ENCODE measurements around the gene GUCA1A.
"Not testable (repeated sequence)": the region's sequence is repeated elsewhere in the genome, so short reads cannot be mapped to it uniquely, and the experiment has no call there.

Gene GUCA1A

DNA sequence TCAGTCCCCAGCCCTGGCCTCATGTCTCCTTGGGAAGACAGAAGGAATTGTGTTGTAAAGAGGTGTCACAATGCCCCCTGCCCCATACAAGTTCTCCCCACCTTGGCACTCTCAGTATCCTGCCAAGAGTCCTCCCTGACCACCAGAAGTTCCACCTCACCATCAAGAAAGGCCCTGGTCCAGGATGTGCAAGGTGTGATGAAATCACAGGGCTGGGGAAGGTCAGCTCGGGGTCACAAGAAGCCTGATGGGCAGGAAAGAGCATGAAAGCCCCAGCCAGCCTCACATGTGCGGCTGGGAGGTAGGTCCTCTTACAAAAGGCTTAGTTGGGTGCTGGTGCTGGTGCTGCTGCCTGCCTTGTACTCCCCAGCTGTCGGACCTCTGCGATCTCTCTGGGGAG is 17.9 kb upstream of the GUCA1A start:
- no peak for TF ChIP-seq GATA1 (IDR thresholded peaks at IDR 0.05; ENCODE audit: low read depth, low read length)
- TF ChIP-seq POLR2A (IDR thresholded peaks at IDR 0.05; ENCODE audit: low read length): no peak
- DNase-seq: no peak

DNA sequence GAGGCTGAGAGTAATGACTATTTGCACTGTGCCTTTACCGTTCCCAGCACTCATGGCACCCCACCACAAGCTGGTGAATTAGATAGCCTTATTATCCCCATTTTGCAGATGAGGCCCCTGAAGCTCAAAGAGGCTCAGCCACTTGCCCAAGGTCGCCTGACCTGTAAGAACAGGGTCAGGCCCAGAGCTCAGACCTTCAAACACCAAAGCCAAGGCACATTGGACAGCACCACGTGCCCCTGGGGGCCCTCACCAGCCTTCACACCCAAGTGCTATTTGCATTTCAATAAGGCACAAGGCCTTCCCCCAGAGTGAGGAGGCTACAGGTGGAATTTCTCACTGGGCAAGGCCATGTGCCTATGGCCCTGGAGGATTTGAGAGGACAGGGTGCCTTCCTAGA is 16.5 kb upstream of the GUCA1A start:
- TF ChIP-seq POLR2A (IDR thresholded peaks at IDR 0.05; ENCODE audit: low read length): no peak
- TF ChIP-seq GATA1 (IDR thresholded peaks at IDR 0.05; ENCODE audit: low read depth, low read length): no peak
- no peak for DNase-seq

DNA sequence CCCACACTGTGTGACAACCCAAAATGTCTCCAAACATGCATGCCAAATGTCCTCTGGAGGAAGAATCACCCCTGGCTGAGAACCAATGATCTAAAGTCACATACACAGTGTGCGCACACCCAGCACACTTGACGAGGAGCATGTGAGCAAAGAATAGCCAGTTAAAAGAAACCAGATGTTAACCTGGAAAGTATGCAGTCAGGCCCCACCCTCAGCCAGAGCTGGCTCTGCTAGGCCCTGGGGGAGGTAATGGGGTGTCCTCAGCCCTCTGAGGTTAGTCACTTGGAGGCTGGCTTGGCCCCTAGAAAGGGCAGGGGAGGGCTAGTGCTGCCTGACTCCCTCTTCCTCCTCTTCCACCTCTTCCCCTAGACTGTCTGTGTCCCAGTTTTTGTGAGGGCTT is 15.2 kb upstream of the GUCA1A start:
- DNase-seq: no peak
- no peak for TF ChIP-seq GATA1 (IDR thresholded peaks at IDR 0.05; ENCODE audit: low read depth, low read length)
- TF ChIP-seq POLR2A (IDR thresholded peaks at IDR 0.05; ENCODE audit: low read length): no peak

DNA sequence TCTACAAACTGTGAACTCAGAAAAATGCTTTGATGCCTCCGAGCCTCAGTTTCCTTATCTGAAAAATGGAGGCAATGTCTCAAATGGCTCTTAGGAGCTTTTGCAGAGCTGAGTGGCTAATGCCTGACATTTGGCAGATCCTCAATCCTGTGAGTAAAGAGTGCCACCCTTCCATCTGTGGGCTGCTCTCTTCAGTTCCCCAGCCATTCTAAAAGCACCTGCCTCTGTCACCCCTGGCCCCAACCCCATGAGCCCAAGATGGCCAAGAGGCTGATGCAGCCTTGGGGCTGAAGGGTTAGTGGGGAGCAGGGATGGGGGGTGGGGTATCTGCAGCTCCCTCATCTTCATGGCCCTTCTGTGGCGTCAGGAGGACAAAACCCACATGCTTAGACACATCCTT is 14.5 kb upstream of the GUCA1A start:
- no peak for DNase-seq
- TF ChIP-seq POLR2A (IDR thresholded peaks at IDR 0.05; ENCODE audit: low read length) (no peak), GATA1 (IDR thresholded peaks at IDR 0.05; ENCODE audit: low read depth, low read length) (no peak)

DNA sequence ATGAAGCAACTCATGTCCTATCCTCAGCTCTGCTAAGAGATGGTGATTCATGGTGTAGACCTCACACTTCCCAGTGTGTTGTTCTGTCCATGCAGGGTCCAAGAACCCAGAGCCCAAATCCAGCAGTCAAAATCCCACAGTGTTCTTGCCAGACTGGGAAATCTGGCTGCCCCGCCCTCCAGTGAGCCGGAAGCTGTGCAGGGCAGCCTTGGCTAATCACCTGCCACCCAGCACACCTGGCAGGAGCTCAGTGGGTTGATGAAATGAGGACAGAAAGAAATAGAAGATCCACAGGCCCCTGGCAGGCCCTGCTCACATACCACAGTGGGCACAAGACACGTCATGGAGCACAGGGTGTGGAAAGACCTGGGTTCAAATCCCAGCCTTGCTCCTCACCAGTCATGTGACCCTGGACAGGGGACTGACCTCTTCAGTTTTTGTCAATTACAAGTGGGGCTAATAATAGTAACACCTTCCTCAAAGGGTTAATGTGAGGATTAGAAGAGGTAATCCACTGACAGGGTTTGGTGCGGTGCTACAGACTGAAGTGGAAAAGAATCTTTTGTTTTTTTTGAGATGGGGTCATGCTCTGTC is 13.6 kb upstream of the GUCA1A start:
- TF ChIP-seq GATA1 (IDR thresholded peaks at IDR 0.05; ENCODE audit: low read depth, low read length) (no peak), POLR2A (IDR thresholded peaks at IDR 0.05; ENCODE audit: low read length) (no peak)
- no peak for DNase-seq

DNA sequence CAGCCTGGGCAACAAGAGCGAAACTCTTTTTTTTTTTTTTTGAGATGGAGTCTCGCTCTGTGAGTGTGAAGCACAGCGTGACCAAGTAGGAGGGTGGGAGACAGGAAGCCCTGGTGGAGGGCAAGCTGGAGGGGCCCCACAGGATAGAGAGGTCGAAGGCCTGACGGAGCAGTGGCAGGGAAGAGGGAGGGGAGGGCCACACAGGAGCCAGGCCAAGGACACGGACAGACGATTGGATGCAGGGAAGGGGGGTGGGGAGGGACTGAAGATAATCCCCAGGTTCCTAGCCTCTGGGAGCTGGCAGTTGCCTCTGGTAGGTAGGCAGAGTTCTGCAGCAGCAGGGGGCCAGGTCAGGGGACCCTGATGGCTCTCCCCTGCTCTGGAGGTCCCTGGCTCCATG is 10.8 kb upstream of the GUCA1A start:
- DNase-seq: no peak
- TF ChIP-seq GATA1 (IDR thresholded peaks at IDR 0.05; ENCODE audit: low read depth, low read length): no peak
- TF ChIP-seq POLR2A (IDR thresholded peaks at IDR 0.05; ENCODE audit: low read length): no peak

DNA sequence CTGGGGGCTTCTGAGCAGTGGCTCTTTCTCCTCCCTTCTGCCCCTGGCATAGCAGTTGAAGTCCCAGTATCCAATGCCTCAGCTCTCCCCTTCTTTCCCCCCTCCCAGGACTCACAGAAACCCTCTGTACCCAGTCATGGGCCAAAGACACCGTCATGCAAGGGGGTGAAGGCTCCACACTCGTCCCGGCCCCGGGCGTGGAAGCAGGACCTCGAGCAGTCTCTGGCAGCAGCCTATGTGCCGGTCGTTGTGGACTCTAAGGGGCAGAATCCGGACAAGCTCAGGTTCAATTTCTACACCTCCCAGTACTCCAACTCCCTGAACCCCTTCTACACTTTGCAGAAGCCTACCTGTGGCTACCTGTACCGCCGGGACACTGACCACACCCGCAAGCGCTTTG is 10.4 kb upstream of the GUCA1A start:
- TF ChIP-seq POLR2A (IDR thresholded peaks at IDR 0.05; ENCODE audit: low read length): no peak
- TF ChIP-seq GATA1 (IDR thresholded peaks at IDR 0.05; ENCODE audit: low read depth, low read length): no peak
- no peak for DNase-seq

DNA sequence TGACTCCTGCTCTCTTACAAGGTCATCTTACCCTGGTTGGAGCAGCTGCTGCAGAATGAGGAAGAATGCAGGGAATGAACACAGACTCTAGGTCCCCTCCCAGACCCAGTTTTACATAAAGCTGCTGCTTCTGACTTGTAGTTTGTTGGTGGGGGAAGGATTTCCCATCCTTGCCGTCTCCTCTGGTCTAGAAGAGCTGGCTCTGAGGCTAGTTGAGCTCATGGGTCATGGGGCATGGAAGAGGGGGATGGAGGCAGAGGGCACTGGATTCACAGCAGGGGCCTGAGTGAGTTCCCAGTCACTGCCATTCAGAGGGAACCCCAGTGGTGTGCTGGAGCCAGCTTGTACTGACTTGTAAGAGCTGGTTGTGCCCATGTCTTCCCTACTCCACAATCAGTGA is 9.2 kb upstream of the GUCA1A start:
- DNase-seq: no peak
- TF ChIP-seq GATA1 (IDR thresholded peaks at IDR 0.05; ENCODE audit: low read depth, low read length) (no peak), POLR2A (IDR thresholded peaks at IDR 0.05; ENCODE audit: low read length) (no peak)

DNA sequence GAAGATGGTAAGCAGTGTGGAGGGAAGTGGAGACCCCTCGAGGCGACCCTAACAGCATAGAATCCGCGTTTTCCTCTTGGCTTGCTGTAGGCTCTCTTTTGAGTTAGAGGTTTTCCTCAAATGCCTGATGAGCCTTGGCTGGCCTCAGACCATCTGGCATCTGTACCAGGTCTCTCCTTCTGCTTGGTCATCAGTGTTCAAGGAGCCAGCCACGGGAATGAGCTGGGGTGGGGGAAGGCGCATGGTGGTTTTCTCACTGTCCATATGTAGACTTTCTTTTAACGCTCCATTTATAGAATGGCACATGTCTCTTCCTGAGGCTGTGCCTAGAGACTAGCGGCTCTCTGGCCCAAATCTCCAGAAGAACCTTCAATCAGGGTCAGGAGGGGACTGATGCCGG is 8.1 kb upstream of the GUCA1A start:
- DNase-seq: no peak
- TF ChIP-seq POLR2A (IDR thresholded peaks at IDR 0.05; ENCODE audit: low read length) (no peak), GATA1 (IDR thresholded peaks at IDR 0.05; ENCODE audit: low read depth, low read length) (no peak)

DNA sequence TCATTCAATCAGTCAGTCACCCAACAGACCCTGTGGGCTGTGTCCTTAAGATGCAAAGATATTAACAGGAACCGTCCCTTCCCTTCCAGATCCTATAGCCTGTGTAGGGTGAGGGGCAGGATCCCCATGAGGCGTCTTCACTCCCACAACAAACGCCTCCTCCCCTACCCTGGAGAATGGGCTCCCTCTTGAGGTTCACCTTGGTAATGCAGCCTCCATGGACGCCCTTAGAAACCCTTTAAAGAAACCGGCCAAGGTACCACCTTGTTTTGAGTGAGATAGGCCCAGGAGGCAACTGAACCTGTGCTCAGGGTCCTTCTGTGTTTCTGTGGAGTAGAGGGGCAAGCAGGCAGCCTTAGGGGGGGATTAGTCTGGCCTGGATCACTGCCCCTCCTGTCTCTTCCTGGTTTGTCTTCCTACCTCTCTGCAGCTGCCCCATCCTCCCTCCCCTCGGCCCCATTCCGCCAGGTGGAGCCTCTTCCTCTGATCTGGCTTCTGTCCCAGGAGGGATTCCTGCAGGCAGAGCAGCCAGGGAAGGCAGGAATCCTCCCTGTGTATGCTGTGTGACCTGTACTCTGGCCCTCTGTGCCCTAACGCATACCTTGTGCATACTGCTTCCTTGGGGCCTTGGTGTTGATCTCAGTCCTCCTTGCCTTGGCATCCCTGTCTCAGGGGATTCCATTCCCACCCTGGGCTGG is 6.6 kb upstream of the GUCA1A start:
- DNase-seq: peak; percentile 66 to 84
- TF ChIP-seq GATA1 (IDR thresholded peaks at IDR 0.05; ENCODE audit: low read depth, low read length) (no peak), POLR2A (IDR thresholded peaks at IDR 0.05; ENCODE audit: low read length) (no peak)

DNA sequence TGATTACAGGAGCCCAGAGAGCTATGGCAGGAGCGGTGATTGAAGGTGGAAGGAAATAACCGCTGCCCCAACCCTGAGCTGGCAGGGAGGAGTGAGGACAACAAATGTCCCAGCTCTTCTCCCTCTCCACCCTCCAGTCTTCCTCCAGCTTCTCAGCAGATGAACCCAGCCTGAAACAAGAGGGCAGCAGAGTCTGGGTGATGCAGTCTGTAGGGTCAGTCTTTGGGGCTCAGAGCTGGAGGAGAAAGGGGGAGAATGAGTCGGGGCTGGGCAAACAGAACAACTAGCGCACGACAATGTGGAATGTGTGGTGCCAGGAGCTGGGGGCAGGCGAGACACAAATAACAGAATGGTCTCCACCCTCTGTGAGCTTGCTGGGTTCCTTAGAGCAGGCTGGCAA is 4.5 kb upstream of the GUCA1A start:
- DNase-seq: no peak
- TF ChIP-seq GATA1 (IDR thresholded peaks at IDR 0.05; ENCODE audit: low read depth, low read length): no peak
- TF ChIP-seq POLR2A (IDR thresholded peaks at IDR 0.05; ENCODE audit: low read length): no peak

DNA sequence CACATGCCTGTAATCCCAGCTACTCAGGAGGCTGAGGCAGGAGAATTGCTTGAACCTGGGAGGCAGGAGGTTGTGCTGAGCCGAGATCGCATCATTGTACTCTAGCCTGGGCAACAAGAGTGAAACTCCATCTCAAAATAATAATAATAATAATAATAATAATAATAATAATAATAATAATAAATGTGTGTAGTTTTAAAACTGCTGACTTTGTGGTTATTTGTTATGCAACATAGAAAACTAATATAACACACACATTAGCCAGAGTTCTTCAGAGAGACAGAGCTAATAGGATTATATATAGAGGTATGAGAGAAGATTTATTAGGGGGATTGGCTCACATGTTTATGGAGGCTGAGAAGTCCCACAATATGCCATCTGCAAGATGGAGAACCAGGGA is 3.4 kb upstream of the GUCA1A start:
- DNase-seq: not testable (repeated sequence)

DNA sequence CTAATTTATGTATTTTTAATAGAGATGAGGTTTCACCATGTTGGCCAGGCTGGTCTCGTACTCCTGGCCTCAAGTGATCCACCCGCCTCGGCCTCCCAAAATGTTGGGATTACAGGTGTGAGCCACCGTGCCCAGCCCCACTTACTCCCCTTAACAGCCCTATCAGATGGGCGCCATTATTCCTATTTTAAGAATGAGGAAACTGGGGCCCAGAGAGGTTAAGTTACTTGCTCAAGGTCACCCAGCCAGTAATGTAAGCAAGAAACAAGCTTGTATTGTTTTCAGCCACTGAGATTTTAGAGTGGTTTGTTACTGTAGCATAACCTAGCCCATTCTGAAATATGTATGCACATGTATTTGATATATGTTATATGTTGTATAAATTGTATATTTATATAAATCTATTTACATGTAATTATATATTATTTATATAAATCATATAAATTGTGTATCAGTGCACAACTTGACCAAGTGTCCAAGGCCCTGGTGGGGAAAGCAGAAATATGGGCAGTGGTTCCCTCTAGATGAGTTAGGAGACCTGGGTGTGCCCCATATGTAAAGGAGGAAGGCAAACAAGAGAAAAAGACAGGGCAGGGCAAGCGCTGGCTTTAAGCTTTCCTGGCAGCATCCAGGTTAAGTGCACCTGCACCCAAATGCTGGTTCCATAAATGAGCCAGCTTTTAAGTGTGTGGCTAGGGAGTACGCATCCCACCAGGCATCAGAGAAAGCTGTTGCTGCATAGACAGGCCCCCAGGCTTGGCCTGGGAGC is 1.2 kb upstream of the GUCA1A start:
- no peak for TF ChIP-seq GATA1 (IDR thresholded peaks at IDR 0.05; ENCODE audit: low read depth, low read length)
- no peak for TF ChIP-seq POLR2A (IDR thresholded peaks at IDR 0.05; ENCODE audit: low read length)

DNA sequence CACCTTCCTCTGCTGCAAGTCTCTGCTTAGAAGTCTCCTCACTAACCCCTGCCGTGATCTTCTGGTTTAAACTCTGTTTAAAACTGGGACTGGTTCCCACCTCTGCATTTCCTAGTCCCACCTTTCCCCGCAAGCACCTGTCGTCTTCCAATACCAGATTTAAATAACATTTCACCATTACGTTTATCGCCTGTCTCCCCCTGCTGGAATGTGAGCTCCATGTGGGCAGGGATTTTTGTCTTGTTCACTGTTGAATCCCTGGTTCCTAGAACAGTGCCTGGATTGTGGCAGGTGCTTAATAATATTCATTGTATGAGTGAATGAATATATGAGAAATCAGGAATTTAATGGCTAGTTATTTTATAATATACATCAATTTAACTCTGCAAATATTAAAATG is 2.7 kb downstream of the GUCA1A start:
- DNase-seq: peak in 1 of 2 experiments; percentile 14
- TF ChIP-seq GATA1 (IDR thresholded peaks at IDR 0.05; ENCODE audit: low read depth, low read length): no peak
- TF ChIP-seq POLR2A (IDR thresholded peaks at IDR 0.05; ENCODE audit: low read length): no peak

More for the DNA sequence above, 1.2 kb upstream of the GUCA1A start:
- no peak for DNase-seq

DNA sequence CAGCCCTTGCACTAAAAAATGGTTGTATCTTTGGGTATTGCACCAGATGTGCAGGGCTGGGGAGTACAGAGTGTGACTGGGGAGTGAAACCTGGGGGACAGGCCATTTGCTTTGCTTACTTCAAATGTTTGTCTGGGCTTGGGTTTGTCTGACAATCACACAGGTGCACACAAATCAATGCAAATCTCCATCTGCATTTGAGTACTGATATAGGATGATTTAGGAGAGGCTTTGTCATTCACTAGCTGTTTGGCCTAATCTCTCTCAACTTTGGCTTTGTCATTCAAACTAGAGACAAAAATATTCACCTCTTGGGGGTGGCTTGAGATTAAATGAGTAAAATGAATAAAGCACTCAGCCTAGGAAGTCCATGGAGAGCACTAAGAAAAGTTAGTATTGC is 3.8 kb downstream of the GUCA1A start:
- TF ChIP-seq GATA1 (IDR thresholded peaks at IDR 0.05; ENCODE audit: low read depth, low read length): no peak
- no peak for TF ChIP-seq POLR2A (IDR thresholded peaks at IDR 0.05; ENCODE audit: low read length)
- DNase-seq: no peak
